Testis (tissue), 2 donors: Measurements from ENCODE around the gene HPGDS.

ENCODE experiments used
- POLR2A ChIP-seq: fragments of 450-650 bp; IDR thresholded peaks from one replicate; pipeline ENCODE4 v1.6.1; 2017; ENCODE audit warnings: antibody characterized with exemption, mild to moderate bottlenecking, moderate library complexity
- TF ChIP-seq, protein P1 (sequence below), 3 experiments: fragments of 450-650 bp in 2 of 3; fragments of 200-600 bp in 1 of 3; sonication (generic) in 1 of 3; IDR thresholded peaks; one replicate each; pipeline ENCODE4 v1.5.1; 2016 to 2019; ENCODE audit warnings: antibody characterized with exemption in 3 of 3, mild to moderate bottlenecking in 2 of 3, moderate library complexity in 1 of 3

GRCh38 chr4:94345266-94345665 is 2.6 kb upstream of the HPGDS start:
- TF ChIP-seq, protein P1, sequence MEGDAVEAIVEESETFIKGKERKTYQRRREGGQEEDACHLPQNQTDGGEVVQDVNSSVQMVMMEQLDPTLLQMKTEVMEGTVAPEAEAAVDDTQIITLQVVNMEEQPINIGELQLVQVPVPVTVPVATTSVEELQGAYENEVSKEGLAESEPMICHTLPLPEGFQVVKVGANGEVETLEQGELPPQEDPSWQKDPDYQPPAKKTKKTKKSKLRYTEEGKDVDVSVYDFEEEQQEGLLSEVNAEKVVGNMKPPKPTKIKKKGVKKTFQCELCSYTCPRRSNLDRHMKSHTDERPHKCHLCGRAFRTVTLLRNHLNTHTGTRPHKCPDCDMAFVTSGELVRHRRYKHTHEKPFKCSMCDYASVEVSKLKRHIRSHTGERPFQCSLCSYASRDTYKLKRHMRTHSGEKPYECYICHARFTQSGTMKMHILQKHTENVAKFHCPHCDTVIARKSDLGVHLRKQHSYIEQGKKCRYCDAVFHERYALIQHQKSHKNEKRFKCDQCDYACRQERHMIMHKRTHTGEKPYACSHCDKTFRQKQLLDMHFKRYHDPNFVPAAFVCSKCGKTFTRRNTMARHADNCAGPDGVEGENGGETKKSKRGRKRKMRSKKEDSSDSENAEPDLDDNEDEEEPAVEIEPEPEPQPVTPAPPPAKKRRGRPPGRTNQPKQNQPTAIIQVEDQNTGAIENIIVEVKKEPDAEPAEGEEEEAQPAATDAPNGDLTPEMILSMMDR (IDR thresholded peaks at IDR 0.05) = no peak
- no peak for TF ChIP-seq POLR2A
